Measurements from ENCODE around the gene RNF25.

RNF25 gene

GRCh38 chr2:218626369-218626768 lies 45.4 kb downstream of the RNF25 start:
- no peak for DNase-seq (ENCODE audit: low read depth)

- no peak for DNase-seq (ENCODE audit: low read depth)
These were observed 48.5 kb downstream of the RNF25 start for GRCh38 chr2:218623366-218623705.

DNA sequence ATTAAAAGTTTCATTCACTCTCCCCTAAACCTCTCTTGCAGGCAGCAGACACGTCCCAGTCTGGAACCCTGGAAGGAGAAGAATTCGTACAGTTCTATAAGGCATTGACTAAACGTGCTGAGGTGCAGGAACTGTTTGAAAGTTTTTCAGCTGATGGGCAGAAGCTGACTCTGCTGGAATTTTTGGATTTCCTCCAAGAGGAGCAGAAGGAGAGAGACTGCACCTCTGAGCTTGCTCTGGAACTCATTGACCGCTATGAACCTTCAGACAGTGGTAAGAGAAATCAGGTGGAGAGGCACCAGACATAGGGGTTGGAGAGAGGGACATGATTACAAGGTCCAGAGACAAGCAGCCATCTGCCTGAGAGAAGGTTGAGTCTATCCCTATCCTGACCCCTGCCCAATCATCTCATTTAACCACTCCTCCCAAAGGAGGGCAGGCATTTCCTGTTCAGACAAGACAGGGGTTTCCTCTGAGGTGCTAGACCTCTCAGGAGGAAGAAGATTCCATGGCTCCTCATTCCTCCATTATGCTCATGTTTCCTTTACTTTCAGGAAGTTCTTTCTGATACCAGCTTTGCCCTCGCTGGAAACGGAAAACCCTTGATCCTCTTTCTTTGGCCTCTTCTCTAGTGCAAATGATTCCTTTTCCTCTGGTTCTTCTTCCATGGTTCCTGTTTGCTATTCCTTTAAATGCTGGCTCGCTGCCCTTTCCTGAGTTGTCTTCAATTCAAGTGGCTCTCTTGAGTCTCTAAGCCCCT lies 49.0 kb downstream of the RNF25 start:
- no peak for DNase-seq (ENCODE audit: low read depth)

DNA sequence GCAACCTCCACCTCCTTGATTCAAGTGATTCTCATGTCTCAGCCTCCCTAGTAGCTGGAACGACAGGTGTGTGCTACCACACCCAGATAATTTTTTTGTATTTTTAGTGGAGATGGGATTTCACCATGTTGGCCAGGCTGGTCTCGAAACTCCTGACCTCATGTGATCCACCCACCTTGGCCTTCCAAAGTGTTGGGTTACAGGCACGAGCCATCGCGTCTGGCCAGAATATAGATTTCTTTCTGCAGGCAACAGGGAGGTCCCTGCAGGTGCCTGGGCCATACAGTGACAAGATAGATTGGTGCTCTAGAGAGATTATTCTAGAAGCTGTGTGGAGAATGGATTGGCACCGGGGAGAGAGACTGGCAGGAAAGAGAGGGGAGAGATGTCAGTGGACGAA lies 50.8 kb downstream of the RNF25 start:
- no peak for DNase-seq (ENCODE audit: low read depth)

DNA sequence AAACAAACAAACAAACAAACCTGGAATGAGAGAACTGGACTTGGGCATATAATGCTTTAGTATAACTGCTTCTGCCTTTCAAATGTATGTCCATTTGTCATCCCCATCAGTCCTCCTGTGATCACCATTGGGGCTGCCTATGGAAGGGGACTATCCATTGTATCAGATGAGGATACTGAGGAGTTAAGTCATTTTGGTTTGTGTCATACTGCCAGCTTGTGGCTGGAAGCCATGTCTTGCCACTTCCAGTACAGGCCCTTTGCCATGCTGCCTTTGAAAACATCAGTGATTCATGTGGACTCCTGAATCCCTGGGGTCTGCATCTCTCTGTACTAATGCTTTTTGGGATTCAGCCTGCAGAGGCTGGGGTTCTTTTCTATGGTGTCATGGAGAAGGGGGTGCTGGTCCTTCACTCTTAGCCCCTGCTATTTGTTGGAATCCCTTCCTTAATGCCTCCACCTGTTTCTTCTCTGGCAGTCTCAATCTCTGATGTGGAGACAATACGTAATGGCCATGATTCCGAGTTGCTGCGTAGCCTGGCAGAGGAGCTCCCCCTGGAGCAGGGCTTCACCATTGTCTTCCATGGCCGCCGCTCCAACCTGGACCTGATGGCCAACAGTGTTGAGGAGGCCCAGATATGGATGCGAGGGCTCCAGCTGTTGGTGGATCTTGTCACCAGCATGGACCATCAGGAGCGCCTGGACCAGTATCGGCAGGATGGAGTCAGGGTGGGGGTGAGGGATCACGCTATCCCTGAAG lies 53.5 kb downstream of the RNF25 start:
- DNase-seq (ENCODE audit: low read depth) = no peak

GRCh38 chr2:218615868-218616315 lies 55.9 kb downstream of the RNF25 start:
- DNase-seq (ENCODE audit: low read depth) = no peak

Data from activated T-cell treated with anti-CD3 and anti-CD28 coated beads for 48 hours (primary cell).